Measurements from ENCODE around the gene PURB. TPM values are rescaled to one million over a fixed set of nuclear protein-coding genes. Genes with fewer than 3 reads are reported as not detected.

Gene PURB
- total and polyA plus RNA-seq, 10 of the 15 experiments (the other 5 are each of a cell fraction or from before 2014, with no cell fraction given) = 0.77 to 18.6 (median 8.9) TPM

DNA sequence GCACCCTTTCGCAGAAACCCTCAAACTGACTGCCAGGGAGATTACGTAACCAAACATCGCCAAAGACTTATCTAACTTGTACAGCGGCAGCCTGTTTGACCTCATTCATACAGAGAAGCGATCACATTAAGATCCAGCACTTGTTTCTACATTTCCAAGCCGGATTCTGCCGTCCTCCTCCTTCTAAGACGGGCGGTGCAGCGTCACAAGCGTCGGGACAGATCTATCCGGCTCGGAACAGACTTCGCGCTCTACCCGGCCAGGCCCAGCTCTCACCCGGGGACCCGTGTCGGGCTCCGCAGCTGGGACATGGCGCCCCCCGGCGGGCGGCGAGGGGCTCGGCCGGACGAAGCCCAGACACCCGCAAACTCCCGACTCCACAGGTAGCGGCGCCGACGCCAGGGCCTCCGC, 37.8 kb downstream of the PURB start (continued):
- TF ChIP-seq, protein P1, sequence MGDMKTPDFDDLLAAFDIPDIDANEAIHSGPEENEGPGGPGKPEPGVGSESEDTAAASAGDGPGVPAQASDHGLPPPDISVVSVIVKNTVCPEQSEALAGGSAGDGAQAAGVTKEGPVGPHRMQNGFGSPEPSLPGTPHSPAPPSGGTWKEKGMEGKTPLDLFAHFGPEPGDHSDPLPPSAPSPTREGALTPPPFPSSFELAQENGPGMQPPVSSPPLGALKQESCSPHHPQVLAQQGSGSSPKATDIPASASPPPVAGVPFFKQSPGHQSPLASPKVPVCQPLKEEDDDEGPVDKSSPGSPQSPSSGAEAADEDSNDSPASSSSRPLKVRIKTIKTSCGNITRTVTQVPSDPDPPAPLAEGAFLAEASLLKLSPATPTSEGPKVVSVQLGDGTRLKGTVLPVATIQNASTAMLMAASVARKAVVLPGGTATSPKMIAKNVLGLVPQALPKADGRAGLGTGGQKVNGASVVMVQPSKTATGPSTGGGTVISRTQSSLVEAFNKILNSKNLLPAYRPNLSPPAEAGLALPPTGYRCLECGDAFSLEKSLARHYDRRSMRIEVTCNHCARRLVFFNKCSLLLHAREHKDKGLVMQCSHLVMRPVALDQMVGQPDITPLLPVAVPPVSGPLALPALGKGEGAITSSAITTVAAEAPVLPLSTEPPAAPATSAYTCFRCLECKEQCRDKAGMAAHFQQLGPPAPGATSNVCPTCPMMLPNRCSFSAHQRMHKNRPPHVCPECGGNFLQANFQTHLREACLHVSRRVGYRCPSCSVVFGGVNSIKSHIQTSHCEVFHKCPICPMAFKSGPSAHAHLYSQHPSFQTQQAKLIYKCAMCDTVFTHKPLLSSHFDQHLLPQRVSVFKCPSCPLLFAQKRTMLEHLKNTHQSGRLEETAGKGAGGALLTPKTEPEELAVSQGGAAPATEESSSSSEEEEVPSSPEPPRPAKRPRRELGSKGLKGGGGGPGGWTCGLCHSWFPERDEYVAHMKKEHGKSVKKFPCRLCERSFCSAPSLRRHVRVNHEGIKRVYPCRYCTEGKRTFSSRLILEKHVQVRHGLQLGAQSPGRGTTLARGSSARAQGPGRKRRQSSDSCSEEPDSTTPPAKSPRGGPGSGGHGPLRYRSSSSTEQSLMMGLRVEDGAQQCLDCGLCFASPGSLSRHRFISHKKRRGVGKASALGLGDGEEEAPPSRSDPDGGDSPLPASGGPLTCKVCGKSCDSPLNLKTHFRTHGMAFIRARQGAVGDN (IDR thresholded peaks at IDR 0.05) = peak; percentile 70; the same call in 1 of the 2 replicates
- TF ChIP-seq FOXM1 (IDR thresholded peaks at IDR 0.05; ENCODE audit: low read depth, low read length) = no peak
- TF ChIP-seq TAF1 (IDR thresholded peaks at IDR 0.05; ENCODE audit: borderline replicate concordance, low read depth, low read length) = peak; percentile 15; the same call in 1 of the 2 replicates
- TF ChIP-seq, protein P2, sequence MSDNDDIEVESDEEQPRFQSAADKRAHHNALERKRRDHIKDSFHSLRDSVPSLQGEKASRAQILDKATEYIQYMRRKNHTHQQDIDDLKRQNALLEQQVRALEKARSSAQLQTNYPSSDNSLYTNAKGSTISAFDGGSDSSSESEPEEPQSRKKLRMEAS (IDR thresholded peaks at IDR 0.05; ENCODE audit: low read depth, low read length) = 0 out of 2 replicates have a peak, but pooled peaks have one; percentile 18
- 0 out of 2 replicates have a peak, but pooled peaks have one; percentile 46 for TF ChIP-seq HDAC2 (IDR thresholded peaks at IDR 0.05)
- TF ChIP-seq LARP7 (IDR thresholded peaks at IDR 0.05) = peak; percentile 98
- TF ChIP-seq, protein P3, sequence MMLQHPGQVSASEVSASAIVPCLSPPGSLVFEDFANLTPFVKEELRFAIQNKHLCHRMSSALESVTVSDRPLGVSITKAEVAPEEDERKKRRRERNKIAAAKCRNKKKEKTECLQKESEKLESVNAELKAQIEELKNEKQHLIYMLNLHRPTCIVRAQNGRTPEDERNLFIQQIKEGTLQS (IDR thresholded peaks at IDR 0.05; ENCODE audit: borderline replicate concordance, extremely low read depth, low read depth, low read length) = no peak
- TF ChIP-seq RB1 (IDR thresholded peaks at IDR 0.05; ENCODE audit: borderline replicate concordance) = 0 out of 2 replicates have a peak, but pooled peaks have one; percentile 20
- TF ChIP-seq, protein P4, sequence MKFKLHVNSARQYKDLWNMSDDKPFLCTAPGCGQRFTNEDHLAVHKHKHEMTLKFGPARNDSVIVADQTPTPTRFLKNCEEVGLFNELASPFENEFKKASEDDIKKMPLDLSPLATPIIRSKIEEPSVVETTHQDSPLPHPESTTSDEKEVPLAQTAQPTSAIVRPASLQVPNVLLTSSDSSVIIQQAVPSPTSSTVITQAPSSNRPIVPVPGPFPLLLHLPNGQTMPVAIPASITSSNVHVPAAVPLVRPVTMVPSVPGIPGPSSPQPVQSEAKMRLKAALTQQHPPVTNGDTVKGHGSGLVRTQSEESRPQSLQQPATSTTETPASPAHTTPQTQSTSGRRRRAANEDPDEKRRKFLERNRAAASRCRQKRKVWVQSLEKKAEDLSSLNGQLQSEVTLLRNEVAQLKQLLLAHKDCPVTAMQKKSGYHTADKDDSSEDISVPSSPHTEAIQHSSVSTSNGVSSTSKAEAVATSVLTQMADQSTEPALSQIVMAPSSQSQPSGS (IDR thresholded peaks at IDR 0.05; ENCODE audit: low read length) = peak; percentile 86; the same call in 1 of the 2 replicates
- 0 out of 4 replicates have a peak, but pooled peaks of 1 of the 2 experiments have one; percentile 13 for TF ChIP-seq SRF (IDR thresholded peaks at IDR 0.05; ENCODE audit: low read depth in 2 of 2, low read length in 2 of 2)
- TF ChIP-seq TCF7 (IDR thresholded peaks at IDR 0.05; ENCODE audit: borderline replicate concordance) = no peak
- no peak for TF ChIP-seq SP1 (IDR thresholded peaks at IDR 0.05; ENCODE audit: low read depth, low read length)
- peak; percentile 78; the same call in 1 of the 2 replicates for TF ChIP-seq SIN3A (IDR thresholded peaks at IDR 0.05; ENCODE audit: low read depth, low read length)
- TF ChIP-seq, protein P5, sequence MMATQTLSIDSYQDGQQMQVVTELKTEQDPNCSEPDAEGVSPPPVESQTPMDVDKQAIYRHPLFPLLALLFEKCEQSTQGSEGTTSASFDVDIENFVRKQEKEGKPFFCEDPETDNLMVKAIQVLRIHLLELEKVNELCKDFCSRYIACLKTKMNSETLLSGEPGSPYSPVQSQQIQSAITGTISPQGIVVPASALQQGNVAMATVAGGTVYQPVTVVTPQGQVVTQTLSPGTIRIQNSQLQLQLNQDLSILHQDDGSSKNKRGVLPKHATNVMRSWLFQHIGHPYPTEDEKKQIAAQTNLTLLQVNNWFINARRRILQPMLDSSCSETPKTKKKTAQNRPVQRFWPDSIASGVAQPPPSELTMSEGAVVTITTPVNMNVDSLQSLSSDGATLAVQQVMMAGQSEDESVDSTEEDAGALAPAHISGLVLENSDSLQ (IDR thresholded peaks at IDR 0.05) = peak; percentile 53
- 0 out of 2 replicates have a peak, but pooled peaks have one; percentile 58 for TF ChIP-seq TCF3 (IDR thresholded peaks at IDR 0.05; ENCODE audit: borderline replicate concordance, insufficient read depth, low read depth, low read length)
- peak; percentile 65 for TF ChIP-seq SMC3 (IDR thresholded peaks at IDR 0.05; ENCODE audit: borderline replicate concordance, low read length)
- TF ChIP-seq SMARCA5 (IDR thresholded peaks at IDR 0.05) = peak; percentile 97
